GM19397 (cell line): ENCODE measurements around the gene ACP1.

Source experiments
- ATAC-seq: cut with Tn5 transposase; IDR thresholded peaks from one replicate; pipeline ENCODE4 v1.9.1; 2021; ENCODE audit warnings: mild to moderate bottlenecking, moderate library complexity; ENCODE audit not compliant: unreplicated experiment

The ACP1 gene

DNA sequence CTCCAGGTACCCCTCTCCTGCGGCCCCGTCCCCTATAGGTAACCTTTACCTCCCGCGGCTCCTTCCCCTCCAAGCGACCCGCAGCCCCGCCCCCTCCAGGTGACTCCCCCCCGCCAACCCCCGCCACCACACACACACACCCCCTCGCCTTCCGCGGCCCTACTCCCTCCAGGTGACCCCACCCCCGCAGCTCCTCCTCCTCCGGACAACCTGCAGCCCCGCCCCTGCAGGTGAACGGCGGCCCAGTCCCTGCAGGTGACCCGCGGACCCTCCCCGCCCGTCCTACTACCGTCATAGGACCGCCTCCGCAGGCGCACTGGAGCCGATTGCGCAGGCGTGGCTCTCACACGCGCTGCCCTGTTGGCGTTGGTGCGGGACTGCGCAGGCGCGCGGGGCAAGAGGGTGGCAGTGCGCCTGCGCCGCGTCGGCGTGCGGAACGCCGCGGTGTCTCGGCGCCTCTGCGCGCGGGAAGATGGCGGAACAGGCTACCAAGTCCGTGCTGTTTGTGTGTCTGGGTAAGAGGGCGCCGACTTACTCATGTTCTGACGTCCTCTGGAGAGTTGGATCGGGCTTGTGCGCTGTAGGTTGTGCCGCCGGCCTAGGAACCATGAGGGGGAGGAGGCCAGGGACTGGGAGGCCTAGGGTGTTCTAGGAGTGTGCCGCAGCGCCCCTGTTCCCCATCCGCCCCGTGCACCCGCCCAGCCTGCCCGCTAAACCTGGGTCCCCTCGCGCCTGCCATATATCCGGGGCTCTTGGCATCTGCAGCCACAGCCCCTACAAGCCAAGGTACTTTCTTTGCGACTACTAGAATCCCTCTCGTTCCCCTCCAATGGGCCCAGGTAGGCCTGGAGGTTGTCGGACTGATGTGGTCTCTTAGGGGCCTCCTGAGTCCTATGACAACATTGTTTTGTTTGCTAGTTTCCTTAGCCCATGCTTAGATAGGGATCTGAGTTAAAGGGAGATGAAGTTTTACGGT lies at the start of gene ACP1:
ACP1 (plus strand) TSS at position 455 of the 976 bp plus-strand sequence; CDS start at position 473, 18 bp downstream.
- ATAC-seq, result peak; percentile 93

- ATAC-seq, result no peak
These were observed 48.7 kb upstream of the ACP1 start for GRCh38 chr2:216068-216467.

DNA sequence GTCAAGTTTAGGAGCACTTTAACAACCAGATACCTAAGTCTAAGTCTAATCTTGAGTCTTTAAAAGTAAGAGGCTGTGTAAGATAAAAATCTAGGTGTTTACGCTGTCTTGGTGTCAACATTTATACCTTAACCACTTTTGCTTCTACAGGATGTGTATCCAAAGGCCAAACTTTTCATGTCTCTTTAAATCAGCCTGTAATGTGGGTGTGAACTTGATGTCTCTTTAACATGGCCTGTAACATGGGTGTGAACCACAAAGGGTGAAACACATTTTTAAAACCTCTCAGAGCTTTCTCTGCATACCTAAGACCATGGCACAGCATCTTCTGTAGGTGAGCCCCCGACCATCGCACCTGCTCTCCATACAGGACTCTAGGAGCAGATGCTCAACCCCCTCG lies 41.3 kb upstream of the ACP1 start:
- ATAC-seq, result no peak

DNA sequence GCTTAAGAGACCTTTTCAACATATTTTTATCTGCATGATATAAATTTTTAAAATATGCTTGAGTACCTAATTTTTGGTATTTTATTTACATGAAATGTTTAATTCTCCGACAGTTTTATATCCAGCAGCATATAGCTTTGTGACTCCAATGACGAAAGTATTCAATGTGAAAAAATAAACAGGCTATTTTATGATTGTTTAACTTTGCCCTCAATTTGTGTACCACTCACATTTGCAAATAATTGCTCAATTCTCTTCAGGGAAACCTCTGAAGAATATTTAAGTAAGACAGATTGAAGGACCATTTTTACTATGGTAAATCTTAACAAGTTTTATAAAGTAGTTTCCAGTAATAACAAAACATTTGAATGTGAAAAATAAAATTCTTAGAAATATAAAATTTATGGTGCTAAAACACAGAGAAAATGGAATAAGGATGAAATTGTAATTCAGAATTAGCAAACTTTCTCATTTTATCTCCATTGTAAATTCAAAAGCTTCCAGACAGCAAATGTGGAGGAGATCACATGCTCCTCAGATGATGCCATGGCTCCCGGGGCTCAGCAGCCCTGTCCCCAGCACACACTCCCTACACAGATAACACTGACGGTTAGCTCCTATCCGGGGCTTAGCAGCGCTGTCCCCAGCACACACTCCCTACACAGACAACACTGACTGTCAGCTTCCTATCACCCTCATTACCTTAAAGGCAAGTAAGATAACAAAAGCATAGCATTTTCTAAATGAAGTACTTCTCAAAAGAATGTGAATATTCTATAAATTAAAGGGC lies 40.6 kb upstream of the ACP1 start:
- ATAC-seq, result no peak

GRCh38 chr2:228115-228514 lies 36.6 kb upstream of the ACP1 start:
- ATAC-seq, result no peak

DNA sequence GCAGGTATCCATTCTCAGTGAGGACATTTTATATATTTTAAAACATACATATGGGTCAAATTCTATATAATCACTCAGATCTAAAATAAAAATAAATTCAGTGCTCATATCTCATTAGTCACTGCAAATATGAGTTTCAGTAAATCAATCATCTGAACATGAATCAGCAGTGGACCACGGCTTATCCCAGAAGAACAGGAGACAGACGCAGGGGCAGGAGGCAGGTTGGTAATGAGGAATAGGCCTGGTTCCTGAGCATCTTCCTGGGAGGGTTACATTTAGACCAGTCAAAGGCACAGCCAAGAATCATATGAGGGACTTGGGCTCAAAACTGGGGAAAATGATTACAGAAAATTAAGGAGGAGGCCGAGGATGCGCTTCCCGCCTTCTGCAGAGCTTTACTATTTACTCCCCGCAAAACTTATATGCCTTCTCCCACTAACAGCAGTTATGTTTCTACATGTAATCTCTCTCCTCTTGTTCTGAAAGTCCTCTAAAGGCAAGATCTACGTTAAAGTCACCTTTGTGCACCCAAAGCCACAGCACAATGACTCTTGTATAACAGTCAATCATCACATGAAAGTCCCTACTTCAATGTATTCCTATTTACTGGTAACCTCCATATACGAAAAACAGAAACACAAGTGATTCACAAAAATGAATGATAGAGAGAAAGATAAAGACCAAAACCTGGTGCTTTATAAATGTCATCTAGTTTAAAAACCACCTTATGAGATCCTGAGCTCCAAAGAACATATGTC lies 36.0 kb upstream of the ACP1 start:
- ATAC-seq, result no peak

DNA sequence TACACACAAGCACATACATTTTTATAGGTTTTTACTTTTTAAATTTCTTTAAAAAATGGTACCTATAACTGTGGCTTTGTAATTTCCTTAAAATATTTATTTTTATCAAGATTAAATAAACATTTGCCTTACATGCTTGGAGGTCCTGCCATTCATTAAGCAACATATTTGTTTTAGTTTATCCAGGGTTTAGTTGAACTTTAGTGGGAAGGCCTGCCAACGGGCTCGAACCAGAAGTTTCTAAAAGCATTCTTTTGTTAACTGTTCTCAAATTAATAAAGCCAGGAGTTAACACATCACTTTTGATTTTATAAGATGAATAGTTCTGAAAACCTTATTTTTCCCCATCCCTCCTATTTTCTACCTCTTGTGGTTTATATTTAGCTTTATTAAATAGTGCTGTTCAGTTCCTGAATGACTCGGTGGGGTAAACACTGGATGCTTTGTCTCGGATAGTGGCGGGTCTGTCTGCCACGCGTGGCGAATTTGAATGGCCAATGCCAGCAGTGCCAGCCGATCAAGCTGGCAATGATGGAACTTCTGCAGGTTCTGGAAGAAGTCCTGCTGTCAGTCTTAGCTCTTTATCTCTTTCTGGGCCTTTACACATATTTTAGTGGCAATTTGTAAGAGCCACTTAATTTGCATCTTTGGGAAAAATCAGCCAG lies 33.1 kb upstream of the ACP1 start:
- no peak for ATAC-seq

DNA sequence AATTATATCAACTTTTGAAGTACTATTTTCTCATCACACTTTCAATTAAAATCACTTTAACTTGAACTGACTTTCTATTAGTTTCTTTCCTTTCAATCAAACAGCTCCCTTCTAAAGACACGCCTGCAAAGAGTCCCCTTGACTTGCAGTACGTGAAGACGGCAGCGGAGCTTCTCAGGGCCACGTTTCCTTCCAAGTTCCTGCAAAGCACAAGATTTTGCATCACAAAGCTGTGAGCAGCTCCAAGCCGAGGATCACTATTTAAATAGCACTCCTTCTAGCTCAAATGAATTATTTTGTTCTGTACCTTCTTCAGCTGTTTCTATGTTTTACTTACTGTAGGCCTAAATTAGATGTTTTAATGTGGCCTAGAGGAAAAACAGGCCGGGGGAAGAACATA lies 31.7 kb upstream of the ACP1 start:
- ATAC-seq, result no peak

DNA sequence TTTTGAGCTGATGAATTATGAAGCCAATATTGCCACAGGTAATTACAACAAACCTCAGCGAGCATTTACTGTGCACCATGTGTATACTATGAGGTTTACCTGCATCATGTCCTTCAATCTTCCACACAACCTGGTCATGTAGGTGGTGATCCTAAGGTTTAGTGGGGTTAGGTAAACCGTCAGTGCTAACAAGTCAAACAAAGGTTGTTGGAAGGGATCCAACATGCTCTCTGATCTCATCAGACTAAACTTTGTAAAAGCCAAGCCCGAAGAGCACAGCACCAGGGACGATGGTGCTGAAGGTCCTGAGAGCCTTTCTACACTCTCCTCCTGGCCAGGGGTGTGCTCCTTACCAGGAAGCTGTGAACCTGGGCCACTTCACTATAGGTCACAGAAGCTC lies 30.3 kb upstream of the ACP1 start:
- no peak for ATAC-seq

DNA sequence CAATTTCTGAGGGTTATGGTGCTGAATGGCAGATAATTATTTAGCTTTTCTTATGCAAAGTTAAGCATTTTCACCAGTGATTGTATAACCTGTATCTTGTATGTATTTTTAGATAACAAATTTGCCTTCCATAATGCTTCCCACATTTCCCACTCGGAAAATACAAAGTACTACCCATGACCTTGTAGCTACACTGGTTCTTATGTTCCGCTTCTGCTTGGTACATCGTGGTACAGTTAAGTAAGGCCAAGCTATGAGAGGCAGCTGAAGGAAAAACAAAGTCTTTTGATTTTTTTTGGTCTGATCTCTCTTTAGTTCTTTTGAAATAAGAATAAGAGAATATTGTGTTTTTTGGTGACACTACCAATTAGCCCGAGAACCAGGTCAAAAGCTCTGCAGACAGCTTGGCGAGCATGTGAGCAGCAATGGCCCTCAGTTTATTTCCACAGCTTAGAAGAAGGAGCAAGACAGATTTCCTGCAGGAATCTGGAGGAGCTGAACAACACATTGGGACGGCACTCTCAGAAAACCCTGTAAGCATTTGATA lies 27.7 kb upstream of the ACP1 start:
- ATAC-seq, result no peak

DNA sequence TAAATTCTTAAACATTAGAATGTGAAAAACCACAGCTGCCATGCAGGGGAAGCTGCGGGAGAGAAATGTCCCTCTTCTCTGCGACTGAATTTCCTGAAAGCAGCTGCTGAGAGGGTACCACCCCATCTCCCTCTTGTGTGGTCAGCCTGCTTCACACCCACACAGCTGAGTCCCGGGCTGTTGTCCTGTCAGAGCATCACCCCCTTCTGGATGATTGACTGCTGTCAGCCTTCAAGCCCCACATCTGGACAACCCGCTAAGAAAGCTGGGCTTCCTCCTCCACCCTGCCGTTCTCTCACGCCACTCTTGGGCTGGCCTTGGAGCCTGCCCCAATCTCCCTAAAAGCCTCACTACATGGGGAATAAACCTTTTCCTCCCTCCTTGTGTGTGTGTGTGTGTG lies 26.9 kb upstream of the ACP1 start:
- ATAC-seq, result no peak

- ATAC-seq, result no peak
These were observed 26.3 kb upstream of the ACP1 start for GRCh38 chr2:238431-238830.

- ATAC-seq, result no peak
These were observed 25.9 kb upstream of the ACP1 start for GRCh38 chr2:238869-239268.

DNA sequence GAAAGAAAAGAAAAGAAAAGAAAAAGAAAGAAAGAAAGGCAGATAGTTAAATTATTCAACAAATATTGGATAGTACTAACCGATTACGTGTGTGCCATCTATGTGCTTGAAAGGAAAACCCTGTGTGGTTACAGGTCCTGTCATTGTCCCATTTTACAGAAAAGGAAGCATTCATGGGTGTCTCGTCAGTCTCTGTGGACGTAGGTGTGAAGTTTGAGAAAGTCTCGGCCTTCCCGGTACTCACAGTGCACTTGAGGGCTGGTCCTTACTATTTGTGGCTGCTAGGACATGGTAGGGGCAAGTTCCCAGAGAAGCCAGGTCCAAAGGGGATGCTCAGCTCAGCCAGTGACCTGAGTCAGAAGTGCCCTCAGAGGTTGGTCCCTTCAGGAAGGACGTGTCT lies 20.2 kb upstream of the ACP1 start:
- ATAC-seq, result no peak

DNA sequence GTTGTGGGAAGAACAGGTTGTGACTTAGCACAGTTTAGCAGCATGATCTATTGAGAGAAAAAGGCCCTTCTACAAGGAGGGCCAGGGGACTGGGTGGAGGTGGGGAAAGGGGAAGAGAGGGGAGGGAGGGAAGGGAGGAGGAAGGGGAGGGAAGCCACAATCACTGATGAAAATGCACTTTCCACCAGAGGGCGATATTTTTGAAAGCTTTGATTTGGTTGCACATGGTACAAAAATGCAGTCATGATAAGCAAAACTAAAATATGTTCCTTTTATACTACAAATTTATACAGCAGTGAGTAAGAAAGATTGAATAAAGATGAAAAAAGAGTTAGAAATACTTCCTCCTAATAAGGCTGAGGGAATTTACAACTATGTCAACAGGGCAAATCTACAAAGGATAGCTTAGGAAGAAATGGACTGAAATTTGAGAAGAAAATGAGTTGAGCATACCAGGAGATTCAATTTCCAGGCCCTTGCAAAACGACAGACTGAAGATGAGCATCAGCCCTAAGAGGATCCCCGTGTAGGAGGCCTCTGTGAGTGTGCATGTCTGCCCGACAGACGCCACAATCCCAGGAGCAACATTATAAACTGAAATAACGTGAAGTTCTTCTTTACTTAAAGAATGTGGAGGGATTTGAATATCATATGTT lies 18.1 kb upstream of the ACP1 start:
- ATAC-seq, result peak; percentile 58

DNA sequence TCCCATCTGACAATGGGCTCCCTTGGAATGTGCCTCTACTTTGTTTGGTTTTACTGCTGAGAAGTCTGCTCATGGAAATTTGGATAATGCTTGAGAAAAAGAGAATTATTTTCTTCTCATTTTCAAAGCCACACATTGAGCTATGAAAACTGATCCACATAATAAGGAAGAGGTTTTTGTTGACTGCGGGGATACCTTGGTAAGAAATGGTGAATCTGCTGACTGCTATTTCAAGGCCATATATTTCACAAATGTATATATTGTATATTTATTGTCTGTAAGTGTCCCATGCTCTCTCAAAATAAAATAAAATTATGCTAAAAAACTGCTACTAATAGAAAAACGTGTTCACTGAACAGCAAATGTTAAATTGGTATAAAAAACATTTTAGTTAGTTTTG lies 16.0 kb upstream of the ACP1 start:
- ATAC-seq, result no peak

DNA sequence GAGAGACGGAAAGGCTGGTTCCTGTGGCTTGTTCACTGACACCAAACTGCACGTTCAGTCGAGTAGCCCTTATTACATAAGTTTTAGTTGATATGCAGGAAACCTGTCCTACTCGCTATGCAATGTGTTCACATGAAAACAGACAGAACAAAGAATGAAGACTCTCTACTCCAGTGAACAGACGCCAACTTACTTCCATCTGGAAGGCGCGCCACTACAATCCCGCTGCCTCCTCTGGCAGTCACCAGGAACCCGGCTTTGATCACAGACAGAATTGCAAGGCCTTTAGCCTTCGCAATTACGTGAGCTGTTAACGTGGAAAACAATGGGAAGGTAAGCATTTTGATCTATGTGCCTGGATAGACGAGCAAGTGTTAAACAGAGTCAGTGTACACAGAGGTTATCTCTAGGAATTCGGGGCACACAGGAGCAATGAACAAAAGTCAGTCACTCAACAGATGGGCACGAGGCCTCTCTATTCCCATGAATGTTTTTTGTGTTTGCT lies 15.2 kb upstream of the ACP1 start:
- no peak for ATAC-seq

GRCh38 chr2:252001-252602 lies 12.6 kb upstream of the ACP1 start:
- no peak for ATAC-seq

GRCh38 chr2:253202-253638 lies 11.5 kb upstream of the ACP1 start:
- ATAC-seq, result no peak
